Activated CD8-positive, alpha-beta memory T cell treated with anti-CD3 and anti-CD28 coated beads for 36 hours (primary cell): Measurements from ENCODE around the gene RAB15. TPM values are rescaled to one million over a fixed set of nuclear protein-coding genes. Genes with fewer than 3 reads are reported as not detected.
"Not testable (repeated sequence)": the region's sequence is repeated elsewhere in the genome, so short reads cannot be mapped to it uniquely, and the experiment has no call there.

Experiments
- CTCF ChIA-PET: fragments of 350-600 bp; sonication (Branson Sonifier 250); formaldehyde crosslinking; loops from one replicate; lab custom pipeline; 2021; ENCODE audit warnings: antibody characterized with exemption; lab: Charles Lee
- POLR2A ChIA-PET: fragments of 350-600 bp; sonication (Branson Sonifier 250); formaldehyde crosslinking; loops from one replicate; lab custom pipeline; 2021; ENCODE audit warnings: antibody characterized with exemption; lab: Charles Lee
- total RNA-seq, 2 experiments: library from RNA; stranded (reverse); gene quantifications; one replicate each; pipeline ENCODE4 v1.2.3, GENCODE V29; 2021

RAB15 gene
- total RNA-seq, 2 experiments from 2014 or later, result 4.2 to 4.8 TPM

DNA sequence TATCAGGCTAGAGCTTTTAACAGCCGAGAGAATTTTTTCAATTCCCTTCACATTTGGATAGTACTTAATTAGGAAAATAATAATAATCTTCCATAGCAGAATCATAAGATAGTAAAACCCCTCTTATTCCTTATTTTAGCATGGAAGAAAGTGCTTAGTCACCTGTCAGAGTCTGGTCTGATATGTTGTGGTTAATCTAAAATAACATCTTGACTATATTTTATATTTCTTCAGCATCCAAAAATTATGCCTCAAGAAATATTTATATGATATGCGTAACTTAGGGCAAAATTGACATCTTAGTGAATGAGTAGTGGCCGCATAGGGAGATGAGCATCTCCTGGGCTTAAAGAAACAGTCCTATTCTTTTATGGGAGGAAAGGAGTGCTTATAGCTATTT is 45.1 kb downstream of the RAB15 start:
- POLR2A ChIA-PET, result interaction anchor here (0.9 kb wide), 1 partner anchor 12 kb away, joined by 4 read pairs; the partner anchor contains the start of gene CHURC1
- CTCF ChIA-PET, result no interaction called here

GRCh38 chr14:64926398-64926995 is 45.6 kb downstream of the RAB15 start:
- POLR2A ChIA-PET, result interaction anchor here (0.9 kb wide), 1 partner anchor 12 kb away, joined by 4 read pairs; the partner anchor contains the start of gene CHURC1
- CTCF ChIA-PET, result no interaction called here

- CTCF ChIA-PET, result interaction anchor here (0.7 kb wide), 1 partner anchor 181 kb away, joined by 3 read pairs; no protein-coding TSS in a partner anchor
- POLR2A ChIA-PET, result interaction anchor here (0.5 kb wide), 1 partner anchor 8 kb away, joined by 4 read pairs; no protein-coding TSS in a partner anchor
These were observed 49.1 kb downstream of the RAB15 start for GRCh38 chr14:64923015-64923414.

DNA sequence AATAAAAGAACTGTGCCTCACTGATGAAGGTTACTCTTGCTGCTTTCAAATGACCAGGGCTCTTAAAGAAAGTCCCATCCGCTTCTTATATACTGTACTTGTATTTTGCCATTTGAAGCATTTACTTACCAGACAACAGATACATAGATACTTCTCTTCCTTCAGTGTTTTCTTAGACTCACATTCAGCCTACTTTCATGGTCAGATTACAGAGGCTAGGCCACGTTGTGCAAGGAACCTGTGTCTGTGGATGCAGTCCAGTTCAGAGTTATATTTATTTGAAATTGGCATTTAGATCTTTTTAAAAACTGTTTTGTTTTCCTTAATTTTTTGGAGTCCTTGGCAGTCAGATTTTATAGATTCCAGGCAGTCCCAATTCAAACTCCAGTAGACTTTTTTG is 51.7 kb downstream of the RAB15 start:
- CTCF ChIA-PET, result no interaction called here
- POLR2A ChIA-PET, result interaction anchor here (0.6 to 0.7 kb wide), 2 partner anchors 43 to 532 kb away, joined by 3 to 5 read pairs; no protein-coding TSS in a partner anchor

- ChIA-PET POLR2A (interaction anchor here (0.7 kb wide), 1 partner anchor 531 kb away, joined by 3 read pairs; no protein-coding TSS in a partner anchor), CTCF (no interaction called here)
These were observed 52.5 kb downstream of the RAB15 start for GRCh38 chr14:64919618-64920017.

GRCh38 chr14:64919215-64919614 is 52.9 kb downstream of the RAB15 start:
- ChIA-PET CTCF (no interaction called here), POLR2A (interaction anchor here (0.5 kb wide), 1 partner anchor 40 kb away, joined by 4 read pairs; the partner anchor contains the start of gene SPTB)

DNA sequence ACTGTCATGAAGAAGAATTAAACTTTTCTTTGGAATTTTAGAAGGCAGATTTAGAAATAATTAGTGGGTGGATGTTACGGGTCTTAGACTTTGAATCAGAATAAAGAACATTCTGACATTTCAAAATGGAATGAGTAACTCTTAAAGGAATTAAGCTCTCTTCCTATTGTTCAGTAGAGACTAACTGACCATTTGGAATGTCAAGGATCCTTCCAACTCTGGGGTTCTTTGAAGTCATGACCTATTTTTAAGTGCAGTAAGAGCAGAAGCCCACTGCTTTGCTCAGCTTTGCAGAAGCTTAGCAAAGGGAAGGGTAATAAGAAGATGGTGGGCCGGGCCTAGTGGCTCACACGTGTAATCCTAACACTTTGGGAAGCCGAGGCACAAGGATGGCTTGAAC is 53.9 kb downstream of the RAB15 start:
- ChIA-PET POLR2A (no interaction called here), CTCF (no interaction called here)

DNA sequence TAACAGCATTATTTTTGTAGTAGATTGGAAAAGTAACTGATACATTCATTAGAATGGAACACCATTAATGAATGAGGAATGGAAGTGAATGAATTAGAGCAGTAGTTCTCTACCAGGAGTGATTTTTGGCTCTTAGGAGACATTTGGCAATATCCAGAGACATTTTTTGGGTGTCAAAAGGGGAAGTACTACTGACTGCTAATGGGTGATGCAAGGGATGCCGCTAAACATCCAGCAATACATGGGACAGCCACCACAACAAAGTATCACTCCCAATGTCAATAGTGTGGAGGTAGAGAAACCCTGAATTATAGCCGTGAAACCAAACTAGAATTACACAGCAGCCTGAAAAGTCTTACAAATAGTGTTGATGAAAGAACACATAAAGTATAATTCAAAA is 56.3 kb downstream of the RAB15 start:
- POLR2A ChIA-PET, result interaction anchor here (0.5 to 1.8 kb wide), 2 partner anchors 11 to 410 kb away, joined by 4 to 9 read pairs; no protein-coding TSS in a partner anchor
- CTCF ChIA-PET, result no interaction called here

DNA sequence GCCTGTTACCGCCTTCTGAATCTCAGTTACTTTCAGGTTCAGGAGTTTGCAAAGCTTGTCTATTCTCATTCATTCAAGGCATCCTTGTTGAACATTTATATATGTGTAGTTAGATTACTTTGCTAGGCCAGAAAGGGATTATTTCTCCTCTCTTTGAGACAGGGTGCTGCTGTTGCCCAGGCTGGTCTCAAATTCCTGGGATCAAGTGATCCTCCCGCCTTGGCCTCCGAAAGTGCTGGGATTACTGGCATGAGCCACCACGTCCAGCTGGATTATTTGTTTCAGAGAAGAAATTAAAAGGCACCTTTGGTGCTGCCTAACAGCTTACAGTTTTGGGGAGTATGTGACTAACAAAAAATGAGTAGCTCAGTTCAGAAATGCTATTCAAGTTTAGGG is 57.1 kb downstream of the RAB15 start:
- ChIA-PET POLR2A (interaction anchor here (0.5 to 1.8 kb wide), 12 partner anchors 8 to 494 kb away, joined by 3 to 9 read pairs (median 4); partner anchors contain the start of gene FNTB), CTCF (interaction anchor here (0.7 to 1.8 kb wide), 2 partner anchors 23 to 53 kb away, joined by 3 to 6 read pairs; no protein-coding TSS in a partner anchor)

DNA sequence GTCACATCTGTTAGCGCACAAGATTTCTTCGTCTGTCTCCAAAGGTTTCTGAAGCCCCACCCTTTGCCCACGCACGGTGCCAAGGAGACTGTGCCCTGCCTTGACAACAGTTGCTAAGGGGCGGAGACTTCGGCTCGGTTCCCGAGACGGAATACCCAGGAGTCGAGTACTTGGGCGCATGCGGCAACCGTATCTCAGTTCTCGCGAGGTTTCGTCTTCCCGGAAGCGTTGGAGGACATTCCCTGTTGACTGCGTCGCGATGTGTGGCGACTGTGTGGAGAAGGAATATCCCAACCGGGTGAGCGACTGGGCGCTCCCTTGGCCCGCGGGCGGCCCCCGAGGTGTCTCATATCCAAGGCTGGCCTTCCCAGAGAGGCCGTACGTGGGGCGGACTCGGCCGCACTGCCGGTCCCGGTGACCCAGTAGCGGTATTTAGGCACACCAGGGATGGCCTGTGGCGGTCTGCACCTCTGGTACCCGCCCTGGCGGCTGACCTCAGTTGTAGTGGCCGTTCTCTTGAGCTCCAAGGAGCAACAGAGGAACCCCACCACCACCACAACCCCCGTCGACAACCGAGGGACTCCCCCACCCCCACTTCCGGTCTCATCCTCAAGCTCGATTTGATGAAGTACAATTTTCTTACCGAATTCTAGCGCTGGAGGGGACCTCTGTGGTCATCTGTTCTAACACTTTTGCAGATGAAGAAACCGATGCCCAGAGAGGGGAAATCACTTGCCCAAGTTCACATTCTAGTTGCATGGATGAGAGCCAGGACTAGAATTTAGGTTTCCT is 57.7 kb downstream of the RAB15 start, which contains the start of gene CHURC1:
Gene CHURC1 (plus strand): TSS at position 219 of the 792 bp plus-strand sequence. CDS start 41 bp downstream, at position 260.
- ChIA-PET CTCF (interaction anchor here (0.7 to 1.8 kb wide), 2 partner anchors 23 to 54 kb away, joined by 3 to 6 read pairs; no protein-coding TSS in a partner anchor), POLR2A (interaction anchor here (0.6 to 1.8 kb wide), 11 partner anchors 9 to 494 kb away, joined by 3 to 9 read pairs (median 4); partner anchors contain the start of gene FNTB)

- CTCF ChIA-PET, result interaction anchor here (1.8 kb wide), 1 partner anchor 22 kb away, joined by 6 read pairs; no protein-coding TSS in a partner anchor
- POLR2A ChIA-PET, result not testable (repeated sequence)
These were observed 58.7 kb downstream of the RAB15 start for GRCh38 chr14:64913477-64913876.

GRCh38 chr14:64912261-64912660 is 59.9 kb downstream of the RAB15 start:
- POLR2A ChIA-PET, result no interaction called here

DNA sequence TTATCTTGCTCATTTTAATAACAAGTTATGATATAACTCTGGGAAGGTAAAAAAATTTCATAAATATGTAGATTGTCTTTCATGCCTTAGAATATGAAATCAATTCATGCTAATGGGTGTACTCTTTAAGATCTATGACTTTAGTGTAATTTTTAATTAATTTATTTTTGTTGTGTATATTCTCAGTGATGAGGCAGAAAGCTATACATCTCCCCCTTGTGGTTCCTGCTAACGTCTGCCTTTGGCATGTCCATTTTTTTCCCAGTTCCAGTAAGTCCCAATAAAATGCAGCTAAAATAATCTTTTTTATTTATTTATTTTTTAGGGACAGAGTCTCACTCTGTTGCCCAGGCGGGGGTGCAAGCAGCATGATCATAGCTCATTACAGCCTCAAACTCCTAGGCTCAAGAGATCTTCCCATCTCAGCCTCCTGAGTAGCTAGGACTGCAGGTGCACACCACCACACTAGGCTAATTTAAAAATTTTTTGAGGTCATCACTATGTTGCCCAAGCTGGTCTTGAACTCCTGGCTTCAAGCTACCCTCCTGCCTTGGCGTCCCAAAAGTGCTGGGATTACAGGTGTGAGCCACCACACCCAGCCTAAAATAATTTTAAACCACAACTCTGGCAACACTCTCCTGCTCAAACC is 61.2 kb downstream of the RAB15 start:
- CTCF ChIA-PET, result interaction anchor here (0.9 to 1.0 kb wide), 2 partner anchors 20 to 87 kb away, joined by 3 to 5 read pairs; no protein-coding TSS in a partner anchor
- POLR2A ChIA-PET, result no interaction called here

More at GRCh38 chr14:64912261-64912660, 59.9 kb downstream of the RAB15 start:
- CTCF ChIA-PET, result no interaction called here

GRCh38 chr14:64906022-64906421 is 66.1 kb downstream of the RAB15 start:
- ChIA-PET POLR2A (no interaction called here), CTCF (no interaction called here)

GRCh38 chr14:64899958-64900357 is 72.2 kb downstream of the RAB15 start:
- CTCF ChIA-PET, result interaction anchor here (1.4 kb wide), 1 partner anchor 8 kb away, joined by 6 read pairs; no protein-coding TSS in a partner anchor
- POLR2A ChIA-PET, result no interaction called here
